CD4-positive, alpha-beta T cell treated with Interleukin-10 for 1 hour (primary cell): Measurements from ENCODE around the gene TECPR2.

Experiments
- DNase-seq: peaks from one replicate; pipeline ENCODE4 v3.0.0-alpha.2; 2020

Gene TECPR2

DNA sequence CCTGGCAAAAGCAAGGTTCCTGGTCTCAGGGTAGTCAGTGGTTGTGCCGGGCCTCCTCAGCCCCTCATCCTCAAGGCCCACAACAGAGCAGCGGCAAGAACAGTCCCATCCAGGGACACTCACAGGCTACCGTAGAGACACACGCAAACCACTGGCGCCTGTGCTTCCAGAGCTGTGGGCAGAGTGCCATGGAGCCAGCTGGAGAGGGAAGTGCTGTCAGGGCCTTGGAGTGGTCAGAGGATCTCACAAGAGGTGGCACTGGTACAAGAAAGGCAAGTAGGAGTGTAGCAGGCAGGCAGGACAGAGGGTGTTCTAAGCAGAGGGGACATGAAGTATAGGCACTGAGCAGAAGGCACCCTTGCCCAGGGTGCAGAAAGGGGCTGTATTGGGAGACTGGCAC lies 112.2 kb downstream of the TECPR2 start:
- no peak for DNase-seq

DNA sequence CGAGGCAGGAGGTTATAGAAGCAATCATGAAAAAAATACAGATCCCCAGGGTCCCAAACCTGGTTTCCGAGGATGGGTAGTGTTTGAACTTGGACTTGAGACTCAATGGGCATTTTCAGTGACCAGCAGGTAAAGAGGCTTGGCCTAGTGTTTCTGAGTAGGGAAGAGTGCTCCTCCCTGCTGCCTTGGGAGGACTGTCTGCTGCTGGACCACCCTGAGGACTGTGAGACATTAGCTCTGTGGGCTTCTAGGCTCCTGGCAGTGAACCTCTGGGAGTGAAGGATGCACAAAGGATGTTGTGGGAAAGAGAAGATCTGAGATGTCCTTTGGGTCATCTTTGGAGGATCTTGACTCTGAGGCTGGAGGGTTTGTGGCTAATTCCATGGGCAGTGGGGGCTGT lies 116.4 kb downstream of the TECPR2 start:
- no peak for DNase-seq

DNA sequence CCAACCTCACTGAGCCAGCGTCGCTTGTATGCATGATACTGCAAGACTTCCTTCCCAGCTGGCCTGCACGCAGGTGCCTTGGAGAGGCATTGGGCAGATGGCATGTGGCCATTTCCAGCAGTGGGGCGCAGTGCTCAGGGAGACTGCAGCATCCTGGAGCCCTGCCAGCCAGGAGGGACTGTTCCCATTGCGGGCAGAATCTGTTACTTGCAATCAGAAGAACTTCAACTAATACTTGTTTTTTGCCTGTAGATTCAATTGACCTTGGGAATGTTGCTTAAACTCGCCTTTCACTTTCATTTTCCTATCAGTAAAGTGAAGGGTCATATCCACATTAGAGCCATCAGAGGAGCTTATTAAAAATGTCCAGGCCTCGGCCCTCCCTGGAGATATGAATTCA lies 117.0 kb downstream of the TECPR2 start:
- DNase-seq: no peak

DNA sequence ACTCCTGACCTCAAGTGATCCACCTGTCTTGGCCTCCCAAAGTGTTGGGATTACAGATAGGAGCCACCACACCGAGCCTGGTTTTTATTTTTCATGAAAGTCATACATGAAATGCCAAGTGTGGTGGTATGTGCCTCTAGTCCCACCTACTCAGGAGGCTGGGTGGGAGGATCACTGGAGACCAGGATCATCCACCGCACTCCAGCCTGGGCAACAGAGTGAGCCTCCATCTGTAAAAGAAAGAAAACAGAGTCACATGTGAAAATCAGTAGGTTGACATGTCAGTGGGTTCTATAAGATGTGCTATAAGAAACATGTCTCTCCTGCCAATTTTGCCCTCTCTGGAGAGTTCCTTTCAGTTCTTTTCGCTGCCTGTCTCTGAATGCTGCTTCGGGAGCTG lies 118.6 kb downstream of the TECPR2 start:
- no peak for DNase-seq

DNA sequence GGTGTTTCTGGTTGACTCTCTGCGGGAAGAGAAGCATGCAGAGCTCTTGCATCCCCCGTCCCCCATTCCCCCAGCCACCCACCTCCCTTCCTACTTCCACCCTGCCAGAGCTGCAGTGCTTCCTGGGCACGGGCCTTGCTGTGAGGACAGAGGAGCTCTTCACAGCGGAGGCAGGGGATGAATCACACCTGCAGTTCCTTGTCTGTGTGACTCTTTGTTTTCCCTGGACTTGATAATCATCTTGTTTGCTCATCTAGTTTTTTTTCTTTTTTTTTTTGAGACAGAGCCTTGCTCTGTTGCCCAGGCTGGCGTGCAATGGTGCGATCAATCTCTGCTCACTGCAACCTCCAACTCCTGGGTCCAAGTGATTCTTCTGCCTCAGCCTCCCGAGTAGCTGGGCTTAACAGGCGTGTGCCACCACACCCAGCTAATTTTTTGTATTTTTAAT lies 119.1 kb downstream of the TECPR2 start:
- DNase-seq: no peak

DNA sequence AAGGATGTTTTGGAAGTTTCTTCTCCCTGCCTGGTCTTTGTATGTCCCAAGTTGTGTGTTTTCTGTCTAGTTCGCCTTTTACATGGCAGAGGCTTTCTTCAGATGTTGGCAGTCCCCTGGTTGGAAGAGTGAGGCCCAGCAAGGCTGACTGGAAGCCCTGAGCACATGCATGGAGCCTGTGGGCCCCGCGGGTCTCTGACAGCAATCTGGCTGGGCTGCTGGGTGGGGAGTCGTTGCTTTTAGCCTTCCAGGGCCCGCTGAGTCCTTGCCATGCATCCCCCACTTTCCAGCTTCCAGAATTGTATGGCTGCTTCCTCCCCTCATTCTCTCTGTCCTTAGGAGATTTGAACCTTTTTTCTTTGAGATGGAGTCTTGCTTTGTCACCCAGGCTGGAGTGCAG lies 121.6 kb downstream of the TECPR2 start:
- DNase-seq: no peak

DNA sequence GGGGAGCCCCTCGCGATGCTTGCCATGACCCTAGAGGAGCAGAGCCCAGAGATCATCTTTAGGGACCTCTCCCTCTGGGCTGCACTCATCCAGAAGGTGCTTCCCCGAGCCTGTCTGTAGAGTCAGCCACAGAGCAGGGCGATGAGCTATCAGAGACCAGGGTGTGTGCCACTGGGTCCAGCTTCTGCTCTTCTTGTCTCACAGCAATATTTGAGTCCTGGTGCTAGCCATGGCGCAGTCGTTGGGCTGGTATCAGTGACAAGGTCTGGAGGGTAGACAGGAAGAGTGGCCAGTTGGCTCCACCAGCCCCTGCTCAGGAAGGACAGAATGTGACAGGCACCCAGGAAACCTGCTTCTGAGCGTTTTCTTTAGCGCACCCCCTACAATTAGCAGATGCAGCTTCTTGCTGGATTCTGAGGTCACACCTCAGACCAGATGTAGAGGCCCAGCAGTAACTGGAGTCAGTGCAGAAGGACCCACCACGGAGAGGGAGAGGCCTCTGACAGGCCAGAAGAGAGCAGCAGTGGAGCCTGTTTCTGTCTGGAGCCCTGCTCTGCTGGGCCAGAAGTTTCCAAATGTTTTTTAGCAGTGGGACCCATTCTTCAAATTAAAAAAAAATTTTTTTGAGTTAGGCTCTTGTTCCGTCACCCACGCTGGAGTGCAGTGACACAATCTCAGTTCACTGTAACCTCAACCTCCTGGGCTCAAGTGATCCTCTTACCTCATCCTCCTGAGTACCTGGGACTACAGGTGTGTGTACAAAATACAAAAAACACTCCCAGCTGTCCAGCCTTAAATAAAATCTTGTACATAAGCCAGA lies 123.2 kb downstream of the TECPR2 start:
- DNase-seq: no peak

DNA sequence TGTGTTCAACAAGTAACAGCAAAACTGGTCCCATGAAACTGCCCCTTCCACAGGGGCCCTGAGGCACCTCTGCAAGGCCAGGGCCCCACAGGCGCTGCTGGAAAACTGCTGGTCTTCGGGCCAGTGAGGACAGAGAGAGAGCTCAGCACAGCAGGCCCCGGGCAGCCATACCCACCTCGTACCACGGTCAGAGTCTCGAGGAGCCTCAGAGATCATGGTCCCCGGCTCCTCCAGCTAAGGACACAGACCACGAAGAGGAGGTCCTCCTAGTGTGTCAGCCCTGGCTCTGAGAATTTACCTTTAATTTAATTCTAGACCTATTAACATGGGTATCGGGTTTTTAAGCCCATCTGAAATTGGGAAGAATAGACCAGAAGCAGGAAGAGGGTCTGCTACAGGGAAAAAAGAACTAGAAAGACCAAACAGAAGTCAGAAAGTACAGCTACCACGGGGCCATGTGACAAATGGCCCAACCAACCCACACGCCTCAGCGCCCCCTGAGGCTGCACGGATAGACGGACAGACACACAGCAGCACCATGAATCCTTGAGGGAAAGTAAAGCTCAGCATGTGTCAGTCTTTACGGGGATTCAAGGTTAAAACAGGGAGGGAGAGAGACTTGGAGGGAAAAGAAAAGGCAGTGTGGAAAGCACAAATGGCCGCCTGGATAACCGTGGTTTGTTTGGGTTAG lies 123.9 kb downstream of the TECPR2 start:
- DNase-seq: no peak

DNA sequence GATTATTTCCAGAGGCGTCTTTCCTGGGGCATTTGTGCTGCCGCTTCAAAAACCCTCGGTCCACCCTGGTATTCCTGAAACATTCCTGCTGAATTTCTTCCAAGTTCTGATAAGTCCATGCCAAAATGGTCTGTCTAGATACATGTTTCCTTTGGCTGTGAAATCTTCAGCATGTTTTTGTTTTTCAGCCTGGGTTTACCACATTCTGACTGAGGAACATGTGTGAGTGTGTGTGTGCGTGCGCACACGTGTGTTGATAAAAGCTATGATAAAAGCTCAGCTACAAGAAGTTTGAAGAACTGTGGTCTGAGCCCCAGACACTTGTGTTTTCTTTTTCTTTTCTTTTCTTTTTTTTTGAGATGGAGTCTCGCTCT lies 124.5 kb downstream of the TECPR2 start:
- no peak for DNase-seq

DNA sequence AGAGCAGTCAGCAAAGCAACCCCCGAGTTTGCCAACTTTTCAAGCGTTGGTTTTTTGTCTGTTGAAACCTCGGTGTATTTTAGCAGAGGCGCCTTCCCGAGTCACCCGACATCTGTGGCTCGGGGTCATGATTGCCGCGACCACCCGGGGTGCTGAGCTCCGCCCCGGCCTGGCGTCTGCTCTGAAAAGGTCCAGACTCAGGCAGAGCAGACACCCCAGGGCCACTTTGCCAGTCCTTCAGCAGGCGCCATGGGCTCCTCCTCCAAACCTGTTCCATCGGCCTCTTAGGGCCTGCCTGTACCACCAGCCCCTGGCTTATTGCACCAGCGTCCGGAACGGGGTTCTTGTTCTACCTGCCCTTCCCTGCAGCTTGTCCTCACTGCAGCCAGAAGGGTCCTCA lies 127.7 kb downstream of the TECPR2 start:
- no peak for DNase-seq

DNA sequence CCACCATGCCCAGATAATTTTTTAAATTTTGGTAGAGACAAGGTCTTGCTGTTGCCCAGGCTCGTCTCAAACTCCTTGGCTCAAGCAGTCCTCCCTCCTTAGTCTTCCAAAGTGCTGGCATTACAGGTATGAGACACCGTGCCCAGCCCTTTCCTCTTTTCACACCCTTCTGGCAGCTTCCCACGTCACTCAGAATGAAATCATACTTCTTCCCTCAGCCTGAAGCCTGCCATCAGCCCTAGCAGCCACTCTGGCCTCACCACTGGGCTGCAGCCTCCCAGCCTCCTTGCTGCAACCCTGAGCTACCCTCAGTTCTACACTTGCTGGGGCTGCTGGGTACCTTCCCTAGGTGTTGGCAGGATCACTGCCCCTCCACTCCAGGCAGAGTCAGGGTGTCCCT lies 128.6 kb downstream of the TECPR2 start:
- no peak for DNase-seq

DNA sequence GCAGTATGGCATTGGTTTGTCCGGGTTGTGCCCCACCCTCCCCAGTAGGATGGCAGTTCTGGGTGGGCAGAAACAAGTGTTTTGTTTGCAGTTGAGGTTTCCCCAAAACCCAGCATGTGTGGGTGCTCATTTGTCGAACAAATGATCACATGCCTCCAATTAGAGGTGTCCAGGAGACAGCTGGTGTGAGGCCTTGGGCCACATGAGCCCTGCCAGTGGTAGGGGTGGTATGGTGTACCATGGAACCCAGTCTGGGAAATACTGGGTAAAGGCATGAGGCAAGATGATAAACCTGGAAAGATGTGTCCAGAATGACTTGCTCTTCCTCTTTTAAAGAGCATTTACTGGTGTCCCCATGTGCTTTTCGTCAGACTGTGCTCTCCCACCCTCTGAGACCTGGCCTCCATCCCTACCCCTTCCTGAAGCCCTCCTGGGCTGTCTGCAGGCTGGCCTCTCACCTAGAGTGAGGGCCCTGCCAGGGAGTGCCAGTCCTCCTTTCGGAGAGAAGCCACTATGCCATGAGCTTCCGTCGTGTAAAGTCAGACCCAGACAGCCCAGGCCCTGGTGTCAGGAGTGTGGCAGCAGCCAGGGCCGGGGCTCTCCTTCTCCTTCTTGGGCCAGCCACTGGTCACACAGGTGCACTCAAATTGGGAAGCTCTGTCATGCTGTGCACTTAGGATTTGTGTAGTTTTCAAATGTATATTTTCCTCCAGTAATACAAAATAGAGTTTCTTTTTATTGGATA lies 129.2 kb downstream of the TECPR2 start:
- DNase-seq: no peak

DNA sequence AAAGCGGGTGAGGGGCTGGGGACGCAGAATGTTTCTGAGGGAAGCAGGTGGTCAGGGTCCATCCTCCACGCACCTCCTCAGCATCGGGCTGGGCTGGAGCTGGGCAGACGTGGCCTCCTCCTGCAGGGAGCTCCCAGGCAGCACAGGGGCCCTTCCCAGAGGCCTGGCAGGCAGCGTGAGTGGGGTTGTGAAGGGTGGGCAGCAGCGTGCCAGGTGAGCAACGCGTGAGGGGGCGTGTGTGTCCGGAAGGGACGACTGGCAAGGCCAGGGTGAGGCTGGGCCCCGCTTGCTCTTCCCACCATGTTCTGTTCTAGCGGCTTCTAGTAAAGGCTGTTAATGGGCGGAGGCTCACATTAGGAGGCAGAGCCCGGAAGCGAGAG lies 129.8 kb downstream of the TECPR2 start:
- no peak for DNase-seq

DNA sequence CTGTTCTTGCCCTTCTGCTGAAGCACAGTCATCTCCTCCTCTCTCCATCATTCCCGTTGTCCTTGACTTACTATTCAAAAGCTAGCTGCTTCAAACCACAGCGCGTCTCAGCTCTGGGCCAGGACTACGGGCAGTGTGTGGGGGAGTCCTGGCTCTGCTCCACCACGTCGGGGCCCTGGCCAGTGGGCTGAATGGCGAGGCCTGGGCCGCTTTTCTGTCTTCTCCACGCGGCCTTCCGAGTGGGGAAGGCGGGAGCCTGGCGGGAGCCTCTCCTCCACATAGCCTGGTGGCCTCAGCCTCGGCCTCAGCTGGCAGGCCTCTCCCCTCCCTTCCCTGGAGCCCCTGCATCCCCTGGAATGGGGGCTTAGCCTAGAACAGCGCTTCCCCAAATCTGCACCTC lies 130.4 kb downstream of the TECPR2 start:
- DNase-seq: no peak

DNA sequence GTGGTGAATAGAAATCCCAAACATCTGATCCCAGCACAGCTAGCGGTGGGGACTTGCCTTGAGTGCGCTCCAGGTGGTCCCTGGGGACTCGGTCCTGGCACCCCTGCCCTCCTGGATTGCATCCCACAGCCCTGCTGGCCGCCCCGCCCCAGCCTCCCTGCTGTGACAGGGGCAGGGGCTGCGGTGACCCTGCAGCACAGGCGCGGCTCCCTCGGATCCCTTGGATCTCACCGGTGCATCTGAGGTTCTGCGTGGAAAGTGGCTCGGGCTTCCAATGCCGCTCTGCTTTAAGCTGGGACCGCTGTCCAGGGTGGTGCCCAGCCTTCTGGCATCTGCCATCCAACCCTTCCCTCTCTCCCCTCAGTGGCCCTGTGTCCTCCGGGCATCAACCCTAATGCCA lies 130.8 kb downstream of the TECPR2 start:
- DNase-seq: no peak

DNA sequence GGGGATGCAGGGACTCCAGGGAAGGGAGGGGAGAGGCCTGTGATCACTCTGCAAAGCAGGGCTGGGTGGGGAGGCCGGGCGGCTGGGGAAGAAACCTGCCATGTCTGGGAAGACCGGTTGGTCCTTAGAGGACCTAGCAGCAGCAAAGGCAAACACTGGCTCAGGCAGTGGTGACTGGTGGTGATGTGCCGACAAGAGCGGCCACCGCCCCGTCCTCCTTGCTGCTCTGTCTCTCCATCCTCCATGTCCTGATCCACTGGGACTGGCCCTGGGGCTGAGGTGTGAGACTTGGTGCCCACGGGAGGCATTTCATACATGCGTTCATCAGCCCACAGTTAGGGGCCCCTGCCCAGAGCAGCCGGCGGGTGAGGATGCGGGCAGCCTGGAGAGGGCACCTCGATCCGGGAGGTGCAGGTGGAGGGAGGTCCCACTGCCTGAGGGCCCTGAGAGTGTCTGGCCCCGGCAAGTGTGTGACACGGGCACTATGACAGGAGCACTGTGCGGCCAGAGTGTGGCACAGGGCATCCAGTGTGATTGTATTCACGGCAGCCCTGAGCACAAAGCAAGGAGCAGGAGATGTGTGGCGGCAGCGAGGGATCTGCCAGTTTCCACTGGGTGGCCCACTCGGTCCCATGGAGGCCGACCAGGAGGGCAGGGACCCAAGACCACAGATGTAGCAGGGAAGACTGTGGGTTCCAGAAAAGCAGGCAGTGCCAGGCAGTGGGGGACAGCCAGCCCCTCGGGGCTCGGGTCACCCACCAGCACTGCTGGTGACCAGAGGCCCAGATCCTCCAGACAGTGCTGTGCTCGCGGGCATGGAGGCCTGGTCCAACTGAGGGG lies 133.0 kb downstream of the TECPR2 start:
- no peak for DNase-seq

DNA sequence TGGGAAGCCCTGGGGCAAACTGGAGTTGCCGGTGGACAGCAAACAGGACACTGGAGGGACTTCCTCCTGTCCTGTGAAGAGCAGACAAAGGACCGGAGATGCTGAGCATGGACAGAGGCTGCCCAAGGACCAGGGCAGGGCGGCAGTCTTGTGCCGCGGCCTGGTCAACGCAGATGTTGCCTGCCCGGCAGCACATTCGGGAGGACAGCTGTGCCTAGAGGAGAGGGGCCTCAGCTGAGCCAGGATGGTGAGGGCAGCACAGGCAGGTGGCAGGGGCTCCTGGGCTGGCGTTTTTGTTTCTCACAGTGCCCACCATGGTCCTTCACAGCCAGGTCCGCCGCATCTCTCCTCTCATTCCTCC lies 133.6 kb downstream of the TECPR2 start:
- no peak for DNase-seq

DNA sequence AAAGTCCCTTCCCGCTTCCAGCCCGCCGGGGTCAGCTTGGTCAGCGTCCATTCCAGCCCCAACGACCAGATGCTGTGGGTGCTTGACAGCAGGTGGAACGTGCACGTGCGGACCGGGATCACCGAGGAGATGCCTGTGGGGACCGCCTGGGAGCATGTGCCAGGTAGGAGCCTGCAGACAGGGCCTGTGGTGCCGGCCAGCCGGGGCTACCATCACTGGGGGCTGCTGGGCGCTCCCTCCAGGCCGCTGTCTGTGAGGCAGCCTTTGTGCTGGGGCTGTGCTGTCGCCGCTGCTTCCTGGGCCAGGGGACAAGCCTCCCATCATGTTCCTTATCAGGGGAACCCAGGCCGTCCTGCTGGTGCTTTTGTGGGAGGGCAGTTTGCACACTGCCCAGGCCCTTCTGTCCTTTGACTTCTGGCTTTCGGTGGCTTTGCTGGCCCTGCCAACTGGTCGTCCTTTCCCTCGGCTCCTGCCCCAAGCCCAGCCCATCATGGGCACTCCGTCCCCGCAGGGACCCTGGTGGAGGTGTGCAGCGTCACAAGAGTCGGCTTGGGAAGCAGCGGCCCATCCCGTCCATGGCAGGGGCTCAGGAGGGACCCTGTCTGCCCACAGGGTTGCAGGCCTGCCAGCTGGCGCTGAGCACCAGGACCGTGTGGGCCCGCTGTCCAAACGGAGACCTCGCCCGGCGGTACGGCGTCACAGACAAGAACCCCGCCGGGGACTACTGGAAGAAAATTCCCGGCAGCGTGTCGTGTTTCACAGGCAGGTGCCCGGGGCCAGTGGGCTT lies 134.4 kb downstream of the TECPR2 start:
- DNase-seq: no peak

DNA sequence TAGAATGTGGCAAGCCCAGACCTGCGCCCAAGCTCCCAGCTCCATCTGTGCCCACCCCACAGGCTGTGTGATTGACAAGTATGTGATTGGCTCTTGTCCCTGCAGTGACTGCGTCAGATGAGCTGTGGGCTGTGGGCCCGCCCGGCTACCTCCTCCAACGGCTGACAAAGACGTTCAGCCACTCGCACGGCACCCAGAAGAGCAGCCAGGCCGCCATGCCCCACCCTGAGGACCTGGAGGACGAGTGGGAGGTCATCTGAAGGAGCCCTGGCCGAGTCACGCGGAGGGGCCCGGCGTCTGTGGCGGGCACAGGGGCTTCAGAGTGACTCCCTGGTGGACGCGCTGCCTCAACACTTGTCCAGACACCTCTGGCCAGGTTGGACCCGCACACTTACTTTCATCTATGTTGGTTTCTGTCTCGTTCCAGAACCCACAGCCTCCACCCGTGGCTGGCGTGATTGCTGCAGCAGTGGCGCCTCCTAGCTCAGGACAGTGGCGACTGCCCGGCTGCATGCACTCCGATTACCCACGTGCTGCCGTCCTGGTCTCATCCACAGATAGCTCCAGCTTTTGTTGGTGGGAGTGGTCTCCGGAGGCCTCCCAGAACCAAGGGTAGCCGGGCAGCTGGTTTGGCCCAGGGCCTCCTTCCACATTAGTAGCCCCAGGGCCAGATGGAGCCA lies 135.4 kb downstream of the TECPR2 start:
- no peak for DNase-seq

DNA sequence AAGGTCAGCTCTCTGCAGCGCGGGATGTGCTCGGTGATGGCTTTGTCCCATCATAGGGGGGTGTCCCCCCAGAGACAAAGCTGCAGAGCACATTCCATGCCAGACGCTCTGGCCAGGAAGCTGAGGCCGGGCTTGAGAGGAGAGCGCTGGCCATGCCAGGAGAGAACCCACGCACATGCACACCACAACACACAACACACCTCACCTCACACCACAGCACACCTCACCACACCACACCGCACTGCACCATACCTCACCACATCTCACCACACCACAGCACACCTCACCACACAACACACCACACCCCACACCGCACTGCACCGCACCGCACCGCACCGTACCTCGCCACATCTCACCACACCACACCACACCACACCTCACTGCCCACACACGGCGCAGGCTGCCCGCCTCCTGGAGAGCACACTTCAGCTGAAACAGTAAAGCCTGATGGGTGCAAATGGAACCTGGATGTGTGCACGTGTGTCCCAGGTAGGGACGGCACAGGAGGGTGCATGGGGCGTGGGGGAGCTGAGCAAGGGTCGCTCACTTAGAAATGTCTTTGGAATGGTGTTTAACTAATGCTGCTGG lies 136.0 kb downstream of the TECPR2 start:
- DNase-seq: no peak
